HG03095 (cell line): Measurements from ENCODE around the gene ZFP57.
"Not testable (repeated sequence)": the region's sequence is repeated elsewhere in the genome, so short reads cannot be mapped to it uniquely, and the experiment has no call there.

Source experiments
- ATAC-seq: cut with Tn5 transposase; IDR thresholded peaks from one replicate; pipeline ENCODE4 v1.9.1; 2021; ENCODE audit warnings: moderate library complexity; ENCODE audit not compliant: unreplicated experiment

The ZFP57 gene

GRCh38 chr6:29696147-29697125 is 15.5 kb upstream of the ZFP57 start:
- ATAC-seq = no peak

GRCh38 chr6:29694637-29695036 is 13.7 kb upstream of the ZFP57 start:
- no peak for ATAC-seq

- no peak for ATAC-seq
Observed at GRCh38 chr6:29685718-29686326, 4.9 kb upstream of the ZFP57 start.

- no peak for ATAC-seq
Observed at GRCh38 chr6:29681811-29682210, 859 bp upstream of the ZFP57 start.

- no peak for ATAC-seq
Observed at GRCh38 chr6:29680416-29680815, 536 bp downstream of the ZFP57 start.

- ATAC-seq = no peak
Observed at GRCh38 chr6:29679962-29680361, 990 bp downstream of the ZFP57 start.

- ATAC-seq = no peak
Observed at GRCh38 chr6:29678114-29678513, 2.8 kb downstream of the ZFP57 start.

GRCh38 chr6:29676981-29677601 is 3.9 kb downstream of the ZFP57 start:
- ATAC-seq = no peak

GRCh38 chr6:29675561-29675960 is 5.4 kb downstream of the ZFP57 start:
- ATAC-seq = no peak

GRCh38 chr6:29674008-29674407 is 6.9 kb downstream of the ZFP57 start:
- ATAC-seq = no peak

- ATAC-seq = no peak
Observed at GRCh38 chr6:29673161-29673560, 7.8 kb downstream of the ZFP57 start.

- not testable (repeated sequence) for ATAC-seq
Observed at GRCh38 chr6:29672116-29672515, 8.8 kb downstream of the ZFP57 start.

- ATAC-seq = no peak
Observed at GRCh38 chr6:29671026-29671425, 9.9 kb downstream of the ZFP57 start.

GRCh38 chr6:29667158-29667557 is 13.8 kb downstream of the ZFP57 start:
- ATAC-seq = no peak

GRCh38 chr6:29666826-29667130 is 14.2 kb downstream of the ZFP57 start:
- ATAC-seq = no peak

- no peak for ATAC-seq
Observed at GRCh38 chr6:29665942-29666825, 14.8 kb downstream of the ZFP57 start.

GRCh38 chr6:29663300-29664042 is 17.5 kb downstream of the ZFP57 start:
- no peak for ATAC-seq

- not testable (repeated sequence) for ATAC-seq
Observed at GRCh38 chr6:29661502-29662141, 19.3 kb downstream of the ZFP57 start.

GRCh38 chr6:29661071-29661470 is 19.9 kb downstream of the ZFP57 start:
- no peak for ATAC-seq

- ATAC-seq = no peak
Observed at GRCh38 chr6:29656798-29657197, 24.2 kb downstream of the ZFP57 start, which contains the start of gene MOG. Gene MOG (plus strand): TSS chr6:29657092. CDS start chr6:29657210, 118 bp downstream.
